H1 (cell line): ENCODE results near the gene LYPD4.

Source experiments
- EZH2 ChIP-seq: fragments of 200-600 bp; sonication (generic); IDR thresholded peaks from 2 replicates; pipeline ENCODE4 v1.7.1; 2012; ENCODE audit warnings: low read depth, mild to moderate bottlenecking, moderate library complexity, low read length, inconsistent platforms; ENCODE audit not compliant: severe bottlenecking
- NANOG ChIP-seq: IDR thresholded peaks from 2 replicates; pipeline ENCODE4 v1.6.1; 2011; ENCODE audit warnings: low read length, low read depth, mild to moderate bottlenecking, inconsistent platforms; ENCODE audit not compliant: insufficient read depth, poor library complexity, severe bottlenecking
- SRF ChIP-seq: IDR thresholded peaks from 2 replicates; pipeline ENCODE4 v1.6.1; 2011; ENCODE audit warnings: mild to moderate bottlenecking, low read depth, low read length, moderate library complexity
- YY1 ChIP-seq: IDR thresholded peaks from 2 replicates; pipeline ENCODE4 v1.6.1; 2011; ENCODE audit warnings: low read depth, mild to moderate bottlenecking, low read length
- TF ChIP-seq, protein P1 (sequence below), 3 experiments: IDR thresholded peaks; 1 replicate in 2 of 3; 2 replicates in 1 of 3; pipeline versions ENCODE4 v1.5.1 to v1.6.1; 2011; ENCODE audit warnings: low read length in 3 of 3, mild to moderate bottlenecking in 3 of 3, inconsistent platforms in 2 of 3, low read depth in 1 of 3, moderate library complexity in 1 of 3; ENCODE audit not compliant: insufficient read depth in 1 of 3; ENCODE audit errors: control extremely low read depth in 1 of 3
- TF ChIP-seq, protein P2 (sequence below): IDR thresholded peaks from 2 replicates; pipeline ENCODE4 v1.6.1; 2011; ENCODE audit warnings: low read length, improper control_type of control experiment

DNA sequence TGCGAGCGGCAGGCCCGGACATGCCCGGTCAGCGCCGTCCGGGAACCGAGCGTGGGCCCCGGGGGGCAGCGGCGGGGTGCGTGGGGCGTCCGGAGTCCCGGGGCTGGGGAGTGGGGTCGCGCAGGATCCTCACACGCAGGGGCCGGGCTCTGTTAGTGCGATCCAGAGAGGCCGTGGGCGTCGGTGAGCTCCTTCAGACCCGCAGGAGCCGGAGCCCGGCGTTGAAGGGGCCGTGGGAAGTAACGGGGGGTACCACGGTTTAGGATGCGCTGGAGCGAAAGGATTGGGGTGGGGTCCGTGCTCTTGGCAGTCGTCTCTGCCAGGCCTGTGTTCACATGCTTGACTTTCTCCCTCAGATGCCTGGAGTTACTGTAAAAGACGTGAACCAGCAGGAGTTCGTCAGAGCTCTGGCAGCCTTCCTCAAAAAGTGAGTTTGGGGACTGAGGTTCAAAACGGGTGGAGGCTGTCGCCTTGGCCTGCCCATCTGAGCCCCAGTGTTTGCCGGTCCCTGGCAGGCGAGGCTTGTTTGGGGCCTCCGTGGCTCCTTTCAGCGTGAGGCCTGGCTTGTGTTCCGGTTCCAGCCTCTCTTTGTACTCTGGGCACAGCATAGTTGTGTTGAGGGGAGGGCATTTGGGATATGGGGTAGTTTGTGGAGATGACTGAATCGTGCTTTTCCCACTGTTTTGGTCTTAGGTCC is 16.1 kb upstream of the LYPD4 start:
- TF ChIP-seq, protein P1, sequence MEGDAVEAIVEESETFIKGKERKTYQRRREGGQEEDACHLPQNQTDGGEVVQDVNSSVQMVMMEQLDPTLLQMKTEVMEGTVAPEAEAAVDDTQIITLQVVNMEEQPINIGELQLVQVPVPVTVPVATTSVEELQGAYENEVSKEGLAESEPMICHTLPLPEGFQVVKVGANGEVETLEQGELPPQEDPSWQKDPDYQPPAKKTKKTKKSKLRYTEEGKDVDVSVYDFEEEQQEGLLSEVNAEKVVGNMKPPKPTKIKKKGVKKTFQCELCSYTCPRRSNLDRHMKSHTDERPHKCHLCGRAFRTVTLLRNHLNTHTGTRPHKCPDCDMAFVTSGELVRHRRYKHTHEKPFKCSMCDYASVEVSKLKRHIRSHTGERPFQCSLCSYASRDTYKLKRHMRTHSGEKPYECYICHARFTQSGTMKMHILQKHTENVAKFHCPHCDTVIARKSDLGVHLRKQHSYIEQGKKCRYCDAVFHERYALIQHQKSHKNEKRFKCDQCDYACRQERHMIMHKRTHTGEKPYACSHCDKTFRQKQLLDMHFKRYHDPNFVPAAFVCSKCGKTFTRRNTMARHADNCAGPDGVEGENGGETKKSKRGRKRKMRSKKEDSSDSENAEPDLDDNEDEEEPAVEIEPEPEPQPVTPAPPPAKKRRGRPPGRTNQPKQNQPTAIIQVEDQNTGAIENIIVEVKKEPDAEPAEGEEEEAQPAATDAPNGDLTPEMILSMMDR (IDR thresholded peaks at IDR 0.05; ENCODE audit: control extremely low read depth in 1 of 3, insufficient read depth in 1 of 3, low read depth in 1 of 3, low read length in 3 of 3), result no peak
- TF ChIP-seq YY1, result no peak
- no peak for TF ChIP-seq SRF
- TF ChIP-seq, protein P2, sequence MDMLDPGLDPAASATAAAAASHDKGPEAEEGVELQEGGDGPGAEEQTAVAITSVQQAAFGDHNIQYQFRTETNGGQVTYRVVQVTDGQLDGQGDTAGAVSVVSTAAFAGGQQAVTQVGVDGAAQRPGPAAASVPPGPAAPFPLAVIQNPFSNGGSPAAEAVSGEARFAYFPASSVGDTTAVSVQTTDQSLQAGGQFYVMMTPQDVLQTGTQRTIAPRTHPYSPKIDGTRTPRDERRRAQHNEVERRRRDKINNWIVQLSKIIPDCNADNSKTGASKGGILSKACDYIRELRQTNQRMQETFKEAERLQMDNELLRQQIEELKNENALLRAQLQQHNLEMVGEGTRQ, result no peak
- TF ChIP-seq EZH2, result no peak
- TF ChIP-seq NANOG, result no peak
